Stimulated activated CD4-positive, alpha-beta T cell treated with anti-CD3 and anti-CD28 coated beads, Interleukin-1b, Interleukin-23, amount 100 ng/mL, for 1 hour (primary cell): ENCODE data around the gene ASPDH.
A peak's percentile ranks its signal among the peaks of the same experiment; 100 is the strongest.
"Not testable (repeated sequence)": the region's sequence is repeated elsewhere in the genome, so short reads cannot be mapped to it uniquely, and the experiment has no call there.

Experiments used
- DNase-seq, 2 donors: peaks; one replicate each; pipeline ENCODE4 v3.0.0-alpha.2; 2020; ENCODE audit warnings: low read depth in 2 of 2

ASPDH gene

GRCh38 chr19:50547385-50548190 is 33.9 kb upstream of the ASPDH start:
- DNase-seq, result no peak

- DNase-seq, result no peak
Observed at GRCh38 chr19:50546527-50547221, 33.0 kb upstream of the ASPDH start.

GRCh38 chr19:50542943-50543342 is 29.2 kb upstream of the ASPDH start:
- no peak for DNase-seq

- DNase-seq, result peak in 1 of 2 donors; percentile 46
Observed at GRCh38 chr19:50537769-50538230, 24.1 kb upstream of the ASPDH start.

- no peak for DNase-seq
Observed at GRCh38 chr19:50537306-50537685, 23.6 kb upstream of the ASPDH start.

GRCh38 chr19:50536662-50537305 is 23.1 kb upstream of the ASPDH start:
- DNase-seq, result no peak

GRCh38 chr19:50535672-50536187 is 22.0 kb upstream of the ASPDH start:
- DNase-seq, result no peak

GRCh38 chr19:50534478-50534877 is 20.8 kb upstream of the ASPDH start:
- DNase-seq, result no peak

GRCh38 chr19:50532952-50533351 is 19.2 kb upstream of the ASPDH start:
- DNase-seq, result no peak

GRCh38 chr19:50531171-50531612 is 17.5 kb upstream of the ASPDH start:
- no peak for DNase-seq

GRCh38 chr19:50528052-50528451 is 14.3 kb upstream of the ASPDH start:
- not testable (repeated sequence) for DNase-seq

GRCh38 chr19:50522881-50523280 is 9.2 kb upstream of the ASPDH start:
- DNase-seq, result no peak

- DNase-seq, result no peak
Observed at GRCh38 chr19:50520822-50521465, 7.2 kb upstream of the ASPDH start.

GRCh38 chr19:50519006-50519575 is 5.4 kb upstream of the ASPDH start:
- DNase-seq, result no peak

- DNase-seq, result no peak
Observed at GRCh38 chr19:50518091-50519005, 4.6 kb upstream of the ASPDH start.

- DNase-seq, result no peak
Observed at GRCh38 chr19:50517704-50518075, 4.0 kb upstream of the ASPDH start.

- no peak for DNase-seq
Observed at GRCh38 chr19:50516964-50517703, 3.4 kb upstream of the ASPDH start.

GRCh38 chr19:50516456-50516855 is 2.7 kb upstream of the ASPDH start:
- DNase-seq, result no peak

GRCh38 chr19:50515168-50515561 is 1.5 kb upstream of the ASPDH start:
- DNase-seq, result no peak
